Measurements from ENCODE around the gene SLC19A1. TPM values are rescaled to one million over a fixed set of nuclear protein-coding genes. Genes with fewer than 3 reads are reported as not detected.
A peak's percentile ranks its signal among the peaks of the same experiment; 100 is the strongest.
"Not testable (repeated sequence)": the region's sequence is repeated elsewhere in the genome, so short reads cannot be mapped to it uniquely, and the experiment has no call there.

SLC19A1 gene
- total RNA-seq, 4 donors from 2014 or later: 1.8 to 9.6 (median 2.1) TPM

GRCh38 chr21:45528028-45528705 is 14.1 kb downstream of the SLC19A1 start:
- intact Hi-C loops (cut with DNase I; ENCODE audit: low total_unique reads): no loop called here
- H3K36me3 ChIP-seq: no peaks in the 10 kb centered on the region

GRCh38 chr21:45527151-45527999 is 14.9 kb downstream of the SLC19A1 start:
- DNase-seq: peak in 1 of 2 donors; percentile 2
- H3K36me3 ChIP-seq; H3K27ac ChIP-seq; H3K27me3 ChIP-seq; in situ Hi-C loops (cut with MboI; ENCODE audit: low sequenced_read_pairs in 4 of 4); intact Hi-C loops (cut with DNase I; ENCODE audit: low total_unique reads); H3K4me3 ChIP-seq; H3K9me3 ChIP-seq; ATAC-seq; H3K4me1 ChIP-seq: not testable (repeated sequence)

More at GRCh38 chr21:45528028-45528705, 14.1 kb downstream of the SLC19A1 start:
- H3K9me3 ChIP-seq: no peaks in the 10 kb centered on the region
- DNase-seq (no peak), ATAC-seq (no peak)
- H3K4me3 ChIP-seq: no peak overlapping the region
- TF ChIP-seq CTCF (IDR thresholded peaks at IDR 0.05 in 4 of 5, conservative IDR thresholded peaks at IDR 0.05 in 1 of 5) (no peak), POLR2A (IDR thresholded peaks at IDR 0.05) (no peak)
- H3K4me1 ChIP-seq: no peaks in the 10 kb centered on the region
- H3K27me3 ChIP-seq: no peaks in the 10 kb centered on the region
- H3K27ac ChIP-seq: no peak overlapping the region
- in situ Hi-C loops (cut with MboI; ENCODE audit: low sequenced_read_pairs in 4 of 4): no loop called here

- no peak for TF ChIP-seq POLR2A (IDR thresholded peaks at IDR 0.05)
- no peak for TF ChIP-seq CTCF (IDR thresholded peaks at IDR 0.05 in 4 of 5, conservative IDR thresholded peaks at IDR 0.05 in 1 of 5)
- in situ Hi-C loops (cut with MboI; ENCODE audit: low sequenced_read_pairs in 4 of 4) (no loop called here), intact Hi-C loops (cut with DNase I; ENCODE audit: low total_unique reads) (no loop called here)
- H3K4me1 ChIP-seq: no peaks in the 10 kb centered on the region
- no peaks in the 10 kb centered on the region for H3K27me3 ChIP-seq
- H3K36me3 ChIP-seq: peaks cover 0 to 6% of the 10 kb centered on the region in 2 donors
- H3K4me3 ChIP-seq: no peak overlapping the region
- H3K27ac ChIP-seq: no peak overlapping the region
- H3K9me3 ChIP-seq: peaks cover 0 to 7% (median 0%) of the 10 kb centered on the region in 3 donors
- ATAC-seq (no peak), DNase-seq (no peak)
These were observed 16.3 kb downstream of the SLC19A1 start for GRCh38 chr21:45525910-45526306.

- H3K4me3 ChIP-seq: no peak overlapping the region
- DNase-seq (no peak), ATAC-seq (no peak)
- no peaks in the 10 kb centered on the region for H3K4me1 ChIP-seq
- TF ChIP-seq CTCF (IDR thresholded peaks at IDR 0.05 in 4 of 5, conservative IDR thresholded peaks at IDR 0.05 in 1 of 5) (no peak), POLR2A (IDR thresholded peaks at IDR 0.05) (no peak)
- peaks cover 0 to 11% (median 0%) of the 10 kb centered on the region in 3 donors for H3K9me3 ChIP-seq
- intact Hi-C loops (cut with DNase I; ENCODE audit: low total_unique reads) (no loop called here), in situ Hi-C loops (cut with MboI; ENCODE audit: low sequenced_read_pairs in 4 of 4) (no loop called here)
- H3K27me3 ChIP-seq: no peaks in the 10 kb centered on the region
- H3K36me3 ChIP-seq: peaks cover 0 to 6% of the 10 kb centered on the region in 2 donors
- H3K27ac ChIP-seq: no peak overlapping the region
These were observed 16.9 kb downstream of the SLC19A1 start for GRCh38 chr21:45525153-45525909.

DNA sequence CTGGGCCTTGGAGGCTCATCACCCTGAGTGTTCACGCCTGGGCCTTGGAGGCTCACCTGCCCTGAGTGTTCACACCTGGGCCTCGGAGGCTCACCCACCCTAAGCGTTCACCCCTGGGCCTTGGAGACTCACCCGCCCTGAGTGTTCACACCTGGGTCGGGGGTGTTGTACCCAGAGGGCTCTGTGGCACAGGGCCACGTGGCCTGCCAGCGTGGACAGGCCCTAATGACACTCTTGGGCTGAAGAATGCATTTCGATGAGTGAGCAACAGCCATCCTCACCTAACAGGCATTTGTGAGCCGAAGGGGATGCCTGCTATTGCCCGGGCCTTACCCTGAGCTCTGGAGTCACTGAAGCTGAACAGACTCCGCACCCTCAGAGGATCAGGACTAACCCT is 17.5 kb downstream of the SLC19A1 start:
- intact Hi-C loops (cut with DNase I; ENCODE audit: low total_unique reads) (no loop called here), in situ Hi-C loops (cut with MboI; ENCODE audit: low sequenced_read_pairs in 4 of 4) (no loop called here)
- no peak overlapping the region for H3K27ac ChIP-seq
- H3K27me3 ChIP-seq: no peaks in the 10 kb centered on the region
- no peak for TF ChIP-seq POLR2A (IDR thresholded peaks at IDR 0.05)
- H3K36me3 ChIP-seq: peaks cover 0 to 6% of the 10 kb centered on the region in 2 donors
- peaks cover 0 to 17% (median 0%) of the 10 kb centered on the region in 3 donors for H3K9me3 ChIP-seq
- no peaks in the 10 kb centered on the region for H3K4me1 ChIP-seq
- ATAC-seq (no peak), DNase-seq (no peak)
- H3K4me3 ChIP-seq: no peak overlapping the region
